Measurements from ENCODE around the gene SRSF5.

DNA sequence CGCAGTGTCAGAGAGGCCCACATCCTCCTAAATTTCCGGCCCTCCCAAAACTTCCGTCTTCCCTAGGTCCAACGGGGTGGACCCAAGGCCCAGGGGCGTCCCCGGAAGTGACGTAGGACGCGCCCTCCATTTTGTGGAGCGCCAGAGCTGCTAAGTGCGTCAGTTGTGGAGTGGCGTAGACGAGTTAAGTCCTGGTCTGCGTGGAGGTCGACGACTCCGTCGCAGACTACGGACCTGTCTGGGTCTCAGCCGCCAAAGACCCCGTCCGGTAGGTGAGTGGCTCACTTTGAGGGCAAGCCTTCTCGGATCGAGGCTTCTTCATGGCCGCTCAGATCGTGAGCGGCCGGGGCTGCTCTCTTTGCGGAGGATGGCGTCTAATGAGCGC is at the start of gene SRSF5:
- TF ChIP-seq L3MBTL2 (conservative IDR thresholded peaks at IDR 0.05): no peak; the same call in 1 of the 2 replicates
- no peak for TF ChIP-seq FOXK2 (IDR thresholded peaks at IDR 0.05)
- no peak for TF ChIP-seq FOXM1 (IDR thresholded peaks at IDR 0.05; ENCODE audit: borderline replicate concordance)
- TF ChIP-seq TARDBP (IDR thresholded peaks at IDR 0.05): no peak
- no peak for TF ChIP-seq FOXA1 (IDR thresholded peaks at IDR 0.05)
- TF ChIP-seq HDGF (IDR thresholded peaks at IDR 0.05; ENCODE audit: borderline replicate concordance): no peak
- no peak for TF ChIP-seq BHLHE40 (IDR thresholded peaks at IDR 0.05; ENCODE audit: borderline replicate concordance)
- no peak for TF ChIP-seq SP1 (IDR thresholded peaks at IDR 0.05)

Measured in HEK293T (cell line).